GM23248 (cell line): Measurements from ENCODE around the gene CEMIP. TPM values are rescaled to one million over a fixed set of nuclear protein-coding genes. Genes with fewer than 3 reads are reported as not detected.

Experiments
- DNase-seq: peaks from one replicate; pipeline ENCODE4 v3.0.0-alpha.2; 2015
- H2AFZ ChIP-seq: fragments of 200-600 bp; sonication (generic); 2 replicates; pipeline ENCODE4 v1.6.1; 2016; ENCODE audit warnings: antibody characterized with exemption
- H3F3A ChIP-seq: fragments of 200-600 bp; sonication (generic); 2 replicates; pipeline ENCODE4 v1.6.1; 2016; ENCODE audit warnings: mild to moderate bottlenecking, antibody characterized with exemption, mixed run types; ENCODE audit not compliant: insufficient read depth
- H3K27ac ChIP-seq: fragments of 200-600 bp; sonication (generic); 2 replicates; pipeline ENCODE4 v1.5.1; 2016; ENCODE audit warnings: mild to moderate bottlenecking
- H3K27me3 ChIP-seq: fragments of 200-600 bp; sonication (generic); replicated peaks from 2 replicates; pipeline ENCODE4 v1.6.1; 2016; ENCODE audit warnings: mild to moderate bottlenecking; ENCODE audit not compliant: insufficient read depth
- H3K36me3 ChIP-seq: fragments of 200-600 bp; sonication (generic); 2 replicates; pipeline ENCODE4 v1.6.1; 2016; ENCODE audit warnings: low read depth, mild to moderate bottlenecking
- H3K4me1 ChIP-seq: fragments of 200-600 bp; sonication (generic); 2 replicates; pipeline ENCODE4 v1.6.1; 2016; ENCODE audit warnings: mild to moderate bottlenecking; ENCODE audit not compliant: insufficient read depth
- H3K4me2 ChIP-seq: fragments of 200-600 bp; sonication (generic); one replicate; pipeline ENCODE4 v1.6.1; 2016; ENCODE audit warnings: mild to moderate bottlenecking; ENCODE audit not compliant: unreplicated experiment
- H3K4me3 ChIP-seq: fragments of 200-600 bp; sonication (generic); 2 replicates; pipeline ENCODE4 v1.5.1; 2016; ENCODE audit warnings: mild to moderate bottlenecking
- H3K79me2 ChIP-seq: fragments of 200-600 bp; sonication (generic); 2 replicates; pipeline ENCODE4 v1.6.1; 2016; ENCODE audit warnings: mild to moderate bottlenecking; ENCODE audit not compliant: insufficient read depth
- H3K9ac ChIP-seq: fragments of 200-600 bp; sonication (generic); 2 replicates; pipeline ENCODE4 v1.6.1; 2016; ENCODE audit warnings: mild to moderate bottlenecking
- H3K9me2 ChIP-seq: fragments of 200-600 bp; sonication (generic); 2 replicates; pipeline ENCODE4 v1.6.1; 2016; ENCODE audit warnings: mixed run types, mild to moderate bottlenecking, moderate library complexity; ENCODE audit not compliant: insufficient read depth
- H3K9me3 ChIP-seq: fragments of 200-600 bp; sonication (generic); one replicate; pipeline ENCODE4 v1.6.1; 2017; ENCODE audit warnings: low read depth
- H4K20me1 ChIP-seq: fragments of 200-600 bp; sonication (generic); 2 replicates; pipeline ENCODE4 v1.6.0; 2016; ENCODE audit not compliant: insufficient read depth
- EZH2 ChIP-seq: fragments of 200-600 bp; sonication (generic); IDR thresholded peaks from 2 replicates; pipeline ENCODE4 v1.6.1; 2018; ENCODE audit warnings: antibody characterized with exemption, mild to moderate bottlenecking; ENCODE audit not compliant: insufficient read depth, poor library complexity, severe bottlenecking
- EZH2phosphoT487 ChIP-seq: fragments of 200-600 bp; sonication (generic); IDR thresholded peaks from 2 replicates; pipeline ENCODE4 v1.6.1; 2018; ENCODE audit warnings: antibody characterized with exemption, moderate library complexity, mild to moderate bottlenecking, low read depth; ENCODE audit not compliant: insufficient read depth
- WGBS, 2 experiments: methylation state at CpG; one replicate each; pipeline ENCODE4 v1.1.6; 2015 to 2017; ENCODE audit warnings: low lambda C conversion rate in 2 of 2, low coverage in 1 of 2; ENCODE audit errors: missing lambda C conversion rate in 2 of 2; 5-methylcytosine and 5-hydroxymethylcytosine counted together
- in situ Hi-C: fragments of 300-500 bp; cut with MboI; formaldehyde crosslinking; loops from 2 replicates; pipeline ENCODE4 v1.15.0; 2020
- polyA plus RNA-seq: library from polyadenylated mRNA; unstranded; fragments of >200 nt; fragmentation: Nextera tagmentation; extraction: Ambion mirVana; gene quantifications from 2 replicates; pipeline ENCODE4 v1.2.1, GENCODE V29; 2016
- total RNA-seq: library from RNA; depleted of rRNA; stranded (reverse); fragments of >200 nt; shearing (Covaris generic); gene quantifications from 2 replicates; pipeline ENCODE4 v1.2.3, GENCODE V29; 2014

CEMIP gene
- total and polyA plus RNA-seq, 2 experiments from 2014 or later: 134 to 213 TPM

GRCh38 chr15:80817901-80818300 lies 38.7 kb downstream of the CEMIP start:
- Histone ChIP-seq H3K27me3 (no peaks in the 10 kb centered on the region), H3K4me2 (no peak overlapping the region), H3K4me1 (no peaks in the 10 kb centered on the region), H3K36me3 (peaks cover 50% of the 10 kb centered on the region), H3K9ac (no peak overlapping the region), H3K9me3 (no peaks in the 10 kb centered on the region), H3K27ac (no peak overlapping the region), H3K9me2 (no peaks in the 10 kb centered on the region), H3F3A (peaks cover 88% of the 10 kb centered on the region), H3K4me3 (no peak overlapping the region), H4K20me1 (no peaks in the 10 kb centered on the region; the same call in 1 of the 2 replicates), H3K79me2 (no peaks in the 10 kb centered on the region), H2AFZ (no peak overlapping the region)
- DNase-seq: no peak
- in situ Hi-C loops: no loop called here
- 87 to 90% methylated on average over 3 of the region's 3 CpGs for WGBS, 2 experiments
- TF ChIP-seq EZH2 (no peak), EZH2phosphoT487 (no peak)

GRCh38 chr15:80819001-80819400 lies 39.8 kb downstream of the CEMIP start:
- TF ChIP-seq EZH2phosphoT487: no peak
- no peak for TF ChIP-seq EZH2
- Histone ChIP-seq H3K27me3 (no peaks in the 10 kb centered on the region), H3K79me2 (no peaks in the 10 kb centered on the region), H3K4me2 (no peak overlapping the region), H3K9ac (no peak overlapping the region), H3K4me1 (no peaks in the 10 kb centered on the region), H4K20me1 (no peaks in the 10 kb centered on the region; the same call in 1 of the 2 replicates), H3K36me3 (peaks cover 49% of the 10 kb centered on the region), H3F3A (peaks cover 86% of the 10 kb centered on the region), H2AFZ (no peak overlapping the region), H3K9me2 (no peaks in the 10 kb centered on the region), H3K9me3 (no peaks in the 10 kb centered on the region), H3K4me3 (no peak overlapping the region), H3K27ac (no peak overlapping the region)
- in situ Hi-C loops: no loop called here
- DNase-seq: no peak

GRCh38 chr15:80820092-80820491 lies 40.9 kb downstream of the CEMIP start:
- no peaks in the 10 kb centered on the region for H3K4me1 ChIP-seq
- no peak overlapping the region for H3K4me3 ChIP-seq
- WGBS, 2 experiments: 40 to 42% methylated on average over 3 of the region's 3 CpGs
- H3K9ac ChIP-seq: no peak overlapping the region
- H3K9me3 ChIP-seq: no peaks in the 10 kb centered on the region
- DNase-seq: peak; percentile 36
- in situ Hi-C loops: no loop called here
- H4K20me1 ChIP-seq: no peaks in the 10 kb centered on the region; the same call in 1 of the 2 replicates
- H3F3A ChIP-seq: peaks cover 84% of the 10 kb centered on the region
- H2AFZ ChIP-seq: no peak overlapping the region
- no peaks in the 10 kb centered on the region for H3K9me2 ChIP-seq
- no peak overlapping the region for H3K4me2 ChIP-seq
- no peaks in the 10 kb centered on the region for H3K27me3 ChIP-seq
- no peaks in the 10 kb centered on the region for H3K79me2 ChIP-seq
- no peak overlapping the region for H3K27ac ChIP-seq
- H3K36me3 ChIP-seq: peaks cover 40% of the 10 kb centered on the region
- TF ChIP-seq EZH2phosphoT487 (no peak), EZH2 (no peak)

- Histone ChIP-seq H3K27me3 (no peaks in the 10 kb centered on the region), H4K20me1 (peaks cover 13% of the 10 kb centered on the region; the same call in 1 of the 2 replicates), H3K27ac (no peak overlapping the region), H3K79me2 (no peaks in the 10 kb centered on the region), H3K4me3 (no peak overlapping the region), H3K4me1 (no peaks in the 10 kb centered on the region), H3K9ac (no peak overlapping the region), H2AFZ (no peak overlapping the region), H3F3A (peaks cover 92% of the 10 kb centered on the region), H3K9me3 (no peaks in the 10 kb centered on the region), H3K4me2 (no peak overlapping the region), H3K36me3 (peaks cover 23% of the 10 kb centered on the region), H3K9me2 (no peaks in the 10 kb centered on the region)
- DNase-seq: no peak
- 74 to 76% methylated on average over 3 of the region's 3 CpGs for WGBS, 2 experiments
- TF ChIP-seq EZH2phosphoT487: no peak
- no peak for TF ChIP-seq EZH2
- in situ Hi-C loops: no loop called here
Observed at GRCh38 chr15:80822256-80822655, 43.1 kb downstream of the CEMIP start.

GRCh38 chr15:80822676-80823075 lies 43.5 kb downstream of the CEMIP start:
- TF ChIP-seq EZH2: no peak
- no peak for TF ChIP-seq EZH2phosphoT487
- Histone ChIP-seq H3K4me3 (no peak overlapping the region), H3K36me3 (peaks cover 23% of the 10 kb centered on the region), H3K9me2 (no peaks in the 10 kb centered on the region), H3K27ac (no peak overlapping the region), H3K79me2 (no peaks in the 10 kb centered on the region), H2AFZ (no peak overlapping the region), H3K27me3 (no peaks in the 10 kb centered on the region), H3K9ac (no peak overlapping the region), H3F3A (peaks cover 94% of the 10 kb centered on the region), H3K9me3 (no peaks in the 10 kb centered on the region), H4K20me1 (peaks cover 13% of the 10 kb centered on the region; the same call in 1 of the 2 replicates), H3K4me2 (no peak overlapping the region), H3K4me1 (no peaks in the 10 kb centered on the region)
- WGBS, 2 experiments: 67% methylated on average over 6 of the region's 6 CpGs
- no peak for DNase-seq
- in situ Hi-C loops: no loop called here
